K562 (cell line): ENCODE results near the gene RFLNA. TPM values are rescaled to one million over a fixed set of nuclear protein-coding genes. Genes with fewer than 3 reads are reported as not detected.
A peak's percentile ranks its signal among the peaks of the same experiment; 100 is the strongest.

Experiments used
- ATAC-seq: fragments of 200-7000 bp; cut with Tn5 transposase; 3 replicates; pipeline ENCODE4 v1.9.1; 2020; ENCODE audit warnings: moderate library complexity
- BruUV-seq: library from RNA; stranded (reverse); fragments of 400-500 nt; replicated peaks from 2 replicates; lab custom pipeline; 2021; lab: Mats Ljungman, UMichigan
- CTCF ChIA-PET: fragments of 300-600 bp; formaldehyde crosslinking; extraction: SDS; loops from one replicate; lab custom pipeline; 2021; ENCODE audit warnings: low intra/inter-chr PET ratio; lab: Yijun Ruan, JAX
- POLR2A ChIA-PET: fragments of 300-600, 350-650 bp; sonication (Branson Sonifier 250); formaldehyde crosslinking; extraction: SDS; loops from one replicate; lab custom pipeline; 2021; ENCODE audit warnings: antibody characterized with exemption, inconsistent platforms; lab: Yijun Ruan, JAX
- DNase-seq, 4 experiments: peaks; one replicate each; pipeline versions ENCODE4 v3.0.0 to v3.0.0-alpha.2; 2011 to 2018; ENCODE audit warnings: low spot score in 3 of 4, mixed read lengths in 3 of 4; ENCODE audit errors: extremely low read depth in 1 of 4
- FAIRE-seq: peaks from 2 replicates; lab custom pipeline; 2011; peaks lifted over from hg19 to GRCh38; lab: Jason Lieb, UNC
- H2AFZ ChIP-seq: 2 replicates; pipeline ENCODE4 v1.6.0; 2011; ENCODE audit warnings: low read depth, low read length, control low read depth, inconsistent platforms
- H3K27ac ChIP-seq: fragments of 200-600 bp; 3 replicates; pipeline ENCODE4 v1.8.0; 2011; ENCODE audit warnings: low read depth, mild to moderate bottlenecking, control low read depth, inconsistent platforms, low read length, moderate library complexity, mixed read lengths; ENCODE audit errors: extremely low read depth
- H3K27me3 ChIP-seq, 2 experiments: fragments of 300-600 bp in 1 of 2; 2 replicates in 1 of 2; 3 replicates in 1 of 2; pipeline versions ENCODE4 v1.6.0 to v1.8.0; 2011; ENCODE audit warnings: inconsistent platforms in 2 of 2, low read length in 2 of 2, mild to moderate bottlenecking in 1 of 2, mixed read lengths in 1 of 2, moderate library complexity in 1 of 2; ENCODE audit not compliant: control insufficient read depth in 2 of 2, insufficient read depth in 2 of 2
- H3K36me3 ChIP-seq: fragments of 300-600 bp; 3 replicates; pipeline ENCODE4 v1.8.0; 2011; ENCODE audit warnings: mild to moderate bottlenecking, low read length, inconsistent platforms; ENCODE audit not compliant: control insufficient read depth, insufficient read depth
- H3K4me1 ChIP-seq, 2 experiments: fragments of 200-600 bp in 1 of 2; replicated peaks in 1 of 2; 2 replicates in 1 of 2; 3 replicates in 1 of 2; pipeline versions ENCODE4 v1.5.1 to v1.8.0; 2011; ENCODE audit warnings: inconsistent platforms in 2 of 2, low read length in 2 of 2, mild to moderate bottlenecking in 1 of 2, mixed read lengths in 1 of 2, moderate library complexity in 1 of 2; ENCODE audit not compliant: control insufficient read depth in 2 of 2, insufficient read depth in 2 of 2
- H3K4me2 ChIP-seq: 2 replicates; pipeline ENCODE4 v1.6.1; 2011; ENCODE audit warnings: low read length, control low read depth, inconsistent platforms, mixed read lengths; ENCODE audit not compliant: insufficient read depth
- H3K4me3 ChIP-seq: fragments of 200-600 bp; sonication (generic), shearing (Covaris generic); 2 replicates; pipeline ENCODE4 v1.5.1; 2016; ENCODE audit warnings: control low read depth, inconsistent platforms
- H3K79me2 ChIP-seq: fragments of 200-600 bp; 3 replicates; pipeline ENCODE4 v1.8.0; 2011; ENCODE audit warnings: low read length, inconsistent platforms; ENCODE audit not compliant: control insufficient read depth, insufficient read depth
- H3K9ac ChIP-seq, 2 experiments: 2 replicates each; pipeline versions ENCODE4 v1.6.0 to v1.6.1; 2011; ENCODE audit warnings: low read depth in 2 of 2, low read length in 2 of 2, control low read depth in 1 of 2, inconsistent platforms in 1 of 2, mild to moderate bottlenecking in 1 of 2, mixed read lengths in 1 of 2; ENCODE audit not compliant: insufficient read depth in 1 of 2
- H3K9me1 ChIP-seq: one replicate; pipeline ENCODE4 v1.6.0; 2011; ENCODE audit warnings: inconsistent platforms, mild to moderate bottlenecking, low read length, moderate library complexity; ENCODE audit not compliant: control insufficient read depth, insufficient read depth
- H3K9me3 ChIP-seq: replicated peaks from 2 replicates; pipeline ENCODE4 v1.5.1; 2011; ENCODE audit warnings: low read depth, low read length, inconsistent platforms; ENCODE audit not compliant: control insufficient read depth, insufficient read depth
- H4K20me1 ChIP-seq: replicated peaks from 2 replicates; pipeline ENCODE4 v1.6.1; 2011; ENCODE audit warnings: low read length, inconsistent platforms, mixed read lengths; ENCODE audit not compliant: control insufficient read depth, insufficient read depth
- SIN3B ChIP-seq: fragments of 450-650 bp; IDR thresholded peaks from 2 replicates; pipeline ENCODE4 v1.6.1; 2017; ENCODE audit warnings: low read depth, mild to moderate bottlenecking, moderate library complexity
- STAT6 ChIP-seq: sonication (generic); formaldehyde crosslinking; IDR thresholded peaks from 2 replicates; pipeline ENCODE4 v1.8.1; 2023; ENCODE audit warnings: mild to moderate bottlenecking, missing genetic modification reagents
- ZNF12 ChIP-seq: sonication (generic); formaldehyde crosslinking; IDR thresholded peaks from 2 replicates; pipeline ENCODE4 v1.4.0; 2020; ENCODE audit warnings: mild to moderate bottlenecking, missing genetic modification reagents
- ZNF695 ChIP-seq: fragments of 450-650 bp; formaldehyde crosslinking; IDR thresholded peaks from 2 replicates; pipeline ENCODE4 v1.4.0; 2020; ENCODE audit warnings: mild to moderate bottlenecking, moderate library complexity
- WGBS: fragments of 100-300 bp; shearing (Covaris generic); methylation state at CpG from one replicate; pipeline ENCODE4 v1.1.6; 2016; ENCODE audit warnings: low coverage, mixed read lengths; ENCODE audit not compliant: insufficient coverage; ENCODE audit errors: missing lambda C conversion rate; 5-methylcytosine and 5-hydroxymethylcytosine counted together
- in situ Hi-C: fragments of 300-500 bp; cut with MboI; formaldehyde crosslinking; loops from 4 replicates; pipeline ENCODE4 v1.15.0; 2018; ENCODE audit warnings: inconsistent platforms, mixed read lengths
- intact Hi-C: fragments of 100-400 bp; cut with micrococcal nuclease; formaldehyde crosslinking; loops from 2 replicates; pipeline ENCODE4 v1.14.2; 2022
- polyA plus RNA-seq, 8 experiments: library from polyadenylated mRNA; depleted of rRNA in 4 of 8; stranded (reverse) in 5 of 8; unstranded in 3 of 8; fragments of >200 nt; fragmentation: Nextera tagmentation in 2 of 8; fragmentation: Illumina TruSeq in 1 of 8; extraction: Ambion mirVana in 2 of 8; extraction: Trizol in 1 of 8; gene quantifications; 2 replicates each; pipeline versions ENCODE4 v1.2.1 to v1.2.3, GENCODE V29; 2011 to 2014; ENCODE audit warnings: inconsistent platforms in 1 of 8, missing spikeins in 1 of 8
- total RNA-seq, 7 experiments: library from RNA; depleted of rRNA in 6 of 7; stranded (reverse); fragments of >200 nt in 6 of 7; fragmentation: Illumina TruSeq in 2 of 7; extraction: Trizol in 2 of 7; gene quantifications; 2 replicates each; pipeline versions ENCODE4 v1.2.1 to v1.2.3, GENCODE V29; 2011 to 2021; ENCODE audit warnings: low replicate concordance in 1 of 7

Gene RFLNA
- total and polyA plus RNA-seq, 9 of the 15 experiments (the other 6 are each of a cell fraction or from before 2014, with no cell fraction given): not detected

GRCh38 chr12:124279846-124280360 is 15.0 kb upstream of the RFLNA start (continued):
- TF ChIP-seq STAT6 (CRISPR knock-in tag): no peak
- TF ChIP-seq, all 486 proteins: peak for 0

GRCh38 chr12:124281309-124281708 is 13.6 kb upstream of the RFLNA start:
- no peak for FAIRE-seq
- POLR2A ChIA-PET: interaction anchor here (0.9 to 1.2 kb wide), 2 partner anchors 8 to 191 kb away, joined by 3 to 5 read pairs; no protein-coding TSS in a partner anchor
- H3K9me1 ChIP-seq: no peaks in the 10 kb centered on the region
- 15% methylated on average over 2 of the region's 2 CpGs for WGBS
- in situ Hi-C loops: no loop called here
- CTCF ChIA-PET: no interaction called here
- DNase-seq: no peak
- H3K9me3 ChIP-seq: no peaks in the 10 kb centered on the region; the same call in 1 of the 2 replicates
- no peak overlapping the region for H3K9ac ChIP-seq
- H3K27me3 ChIP-seq: peaks cover 43 to 73% of the 10 kb centered on the region in 2 experiments
- ATAC-seq: no peak
- intact Hi-C loops: no loop called here
- no peaks in the 10 kb centered on the region for H4K20me1 ChIP-seq
- 0 out of 5 replicates have a peak, but pooled peaks cover 0 to 2% of the 10 kb centered on the region in 2 experiments for H3K4me1 ChIP-seq
- no peak overlapping the region for H3K4me3 ChIP-seq
- TF ChIP-seq ZNF695 (no peak), SIN3B (no peak), ZNF12 (CRISPR knock-in tag) (peak; percentile 98)
- no peak overlapping the region for H3K4me2 ChIP-seq
- H3K27ac ChIP-seq: no peak overlapping the region
- H3K36me3 ChIP-seq: no peaks in the 10 kb centered on the region
- no TSS peak for BruUV-seq
- no peak overlapping the region for H2AFZ ChIP-seq
- no peaks in the 10 kb centered on the region for H3K79me2 ChIP-seq
